ENCODE results near the gene PROSER2. TPM values are rescaled to one million over a fixed set of nuclear protein-coding genes. Genes with fewer than 3 reads are reported as not detected.

PROSER2 gene
- polyA plus RNA-seq, 1 donor (not counting 4 experiments of a cell fraction or from before 2014, with no cell fraction given): 10.2 TPM

GRCh38 chr10:11907914-11908313, 84.8 kb downstream of the PROSER2 start:
- Histone ChIP-seq H3K9ac (ENCODE audit: control insufficient read depth, extremely low read depth, insufficient read depth, low read length) (no peak overlapping the region), H3K9me1 (ENCODE audit: control insufficient read depth, extremely low read depth, insufficient read depth, low read length) (no peaks in the 10 kb centered on the region), H2AFZ (ENCODE audit: control insufficient read depth, low read length) (no peak overlapping the region), H4K20me1 (ENCODE audit: control insufficient read depth, extremely low read depth, insufficient read depth, low read length) (no peaks in the 10 kb centered on the region), H3K27ac (ENCODE audit: control insufficient read depth, insufficient read depth, low read length) (no peak overlapping the region), H3K4me3 (ENCODE audit: control insufficient read depth in 2 of 3, extremely low read depth in 1 of 3, insufficient read depth in 2 of 3, low read depth in 1 of 3, low read length in 3 of 3) (no peak overlapping the region), H3K4me1 (ENCODE audit: control insufficient read depth, extremely low read depth, insufficient read depth, low read length) (no peaks in the 10 kb centered on the region), H3K4me2 (ENCODE audit: control insufficient read depth, extremely low read depth, insufficient read depth, low read depth, low read length) (no peak overlapping the region), H3K9me3 (ENCODE audit: control insufficient read depth, low read depth, low read length) (no peaks in the 10 kb centered on the region), H3K36me3 (ENCODE audit: control insufficient read depth in 2 of 2, extremely low read depth in 1 of 2, insufficient read depth in 2 of 2, low read length in 2 of 2) (no peaks in the 10 kb centered on the region), H3K27me3 (ENCODE audit: control insufficient read depth, extremely low read depth, insufficient read depth, low read length) (no peaks in the 10 kb centered on the region), H3K79me2 (ENCODE audit: control insufficient read depth, insufficient read depth, low read length) (no peaks in the 10 kb centered on the region)
- DNase-seq (ENCODE audit: low read depth, low spot score): no peak
- dilution Hi-C loops (cut with MboI; ENCODE audit: extremely low pct_ligation_motif_present, low sequenced_read_pairs): no loop called here
- no peak for FAIRE-seq
- TF ChIP-seq EZH2 (IDR thresholded peaks at IDR 0.05; ENCODE audit: low read length) (no peak), CTCF (optimal IDR thresholded peaks at IDR 0.05 in 1 of 3, IDR thresholded peaks at IDR 0.05 in 1 of 3, conservative IDR thresholded peaks at IDR 0.05 in 1 of 3; ENCODE audit: extremely low read depth in 1 of 3, insufficient read depth in 2 of 3, low read length in 3 of 3) (no peak)

GRCh38 chr10:11908536-11908935, 85.4 kb downstream of the PROSER2 start:
- Histone ChIP-seq H2AFZ (ENCODE audit: control insufficient read depth, low read length) (no peak overlapping the region), H3K9me3 (ENCODE audit: control insufficient read depth, low read depth, low read length) (no peaks in the 10 kb centered on the region), H3K9me1 (ENCODE audit: control insufficient read depth, extremely low read depth, insufficient read depth, low read length) (no peaks in the 10 kb centered on the region), H3K27ac (ENCODE audit: control insufficient read depth, insufficient read depth, low read length) (no peak overlapping the region), H3K4me2 (ENCODE audit: control insufficient read depth, extremely low read depth, insufficient read depth, low read depth, low read length) (no peak overlapping the region), H3K9ac (ENCODE audit: control insufficient read depth, extremely low read depth, insufficient read depth, low read length) (no peak overlapping the region), H3K27me3 (ENCODE audit: control insufficient read depth, extremely low read depth, insufficient read depth, low read length) (no peaks in the 10 kb centered on the region), H3K36me3 (ENCODE audit: control insufficient read depth in 2 of 2, extremely low read depth in 1 of 2, insufficient read depth in 2 of 2, low read length in 2 of 2) (no peaks in the 10 kb centered on the region), H4K20me1 (ENCODE audit: control insufficient read depth, extremely low read depth, insufficient read depth, low read length) (no peaks in the 10 kb centered on the region), H3K4me1 (ENCODE audit: control insufficient read depth, extremely low read depth, insufficient read depth, low read length) (no peaks in the 10 kb centered on the region), H3K4me3 (ENCODE audit: control insufficient read depth in 2 of 3, extremely low read depth in 1 of 3, insufficient read depth in 2 of 3, low read depth in 1 of 3, low read length in 3 of 3) (no peak overlapping the region), H3K79me2 (ENCODE audit: control insufficient read depth, insufficient read depth, low read length) (no peaks in the 10 kb centered on the region)
- FAIRE-seq: no peak
- no peak for DNase-seq (ENCODE audit: low read depth, low spot score)
- TF ChIP-seq EZH2 (IDR thresholded peaks at IDR 0.05; ENCODE audit: low read length): no peak
- dilution Hi-C loops (cut with MboI; ENCODE audit: extremely low pct_ligation_motif_present, low sequenced_read_pairs): no loop called here

- no peaks in the 10 kb centered on the region for H3K9me3 ChIP-seq (ENCODE audit: control insufficient read depth, low read depth, low read length)
- no peaks in the 10 kb centered on the region for H3K4me1 ChIP-seq (ENCODE audit: control insufficient read depth, extremely low read depth, insufficient read depth, low read length)
- no peak overlapping the region for H3K4me2 ChIP-seq (ENCODE audit: control insufficient read depth, extremely low read depth, insufficient read depth, low read depth, low read length)
- H3K27ac ChIP-seq (ENCODE audit: control insufficient read depth, insufficient read depth, low read length): no peak overlapping the region
- DNase-seq (ENCODE audit: low read depth, low spot score) (no peak), FAIRE-seq (no peak)
- no peaks in the 10 kb centered on the region for H3K36me3 ChIP-seq (ENCODE audit: control insufficient read depth in 2 of 2, extremely low read depth in 1 of 2, insufficient read depth in 2 of 2, low read length in 2 of 2)
- dilution Hi-C loops (cut with MboI; ENCODE audit: extremely low pct_ligation_motif_present, low sequenced_read_pairs): no loop called here
- H4K20me1 ChIP-seq (ENCODE audit: control insufficient read depth, extremely low read depth, insufficient read depth, low read length): no peaks in the 10 kb centered on the region
- H3K9me1 ChIP-seq (ENCODE audit: control insufficient read depth, extremely low read depth, insufficient read depth, low read length): no peaks in the 10 kb centered on the region
- H3K4me3 ChIP-seq (ENCODE audit: control insufficient read depth in 2 of 3, extremely low read depth in 1 of 3, insufficient read depth in 2 of 3, low read depth in 1 of 3, low read length in 3 of 3): no peak overlapping the region
- TF ChIP-seq CTCF (optimal IDR thresholded peaks at IDR 0.05 in 1 of 3, IDR thresholded peaks at IDR 0.05 in 1 of 3, conservative IDR thresholded peaks at IDR 0.05 in 1 of 3; ENCODE audit: extremely low read depth in 1 of 3, insufficient read depth in 2 of 3, low read length in 3 of 3): no peak
- TF ChIP-seq EZH2 (IDR thresholded peaks at IDR 0.05; ENCODE audit: low read length): no peak
- H3K9ac ChIP-seq (ENCODE audit: control insufficient read depth, extremely low read depth, insufficient read depth, low read length): no peak overlapping the region
- H3K79me2 ChIP-seq (ENCODE audit: control insufficient read depth, insufficient read depth, low read length): no peaks in the 10 kb centered on the region
- H2AFZ ChIP-seq (ENCODE audit: control insufficient read depth, low read length): no peak overlapping the region
- no peaks in the 10 kb centered on the region for H3K27me3 ChIP-seq (ENCODE audit: control insufficient read depth, extremely low read depth, insufficient read depth, low read length)
Observed at GRCh38 chr10:11908991-11909390, 85.8 kb downstream of the PROSER2 start.
